LoVo (cell line): ENCODE measurements around the gene N4BP2.

Source experiments
- DNase-seq: peaks from one replicate; pipeline ENCODE4 v3.0.0-alpha.2; 2016; ENCODE audit warnings: low spot score

The N4BP2 gene

DNA sequence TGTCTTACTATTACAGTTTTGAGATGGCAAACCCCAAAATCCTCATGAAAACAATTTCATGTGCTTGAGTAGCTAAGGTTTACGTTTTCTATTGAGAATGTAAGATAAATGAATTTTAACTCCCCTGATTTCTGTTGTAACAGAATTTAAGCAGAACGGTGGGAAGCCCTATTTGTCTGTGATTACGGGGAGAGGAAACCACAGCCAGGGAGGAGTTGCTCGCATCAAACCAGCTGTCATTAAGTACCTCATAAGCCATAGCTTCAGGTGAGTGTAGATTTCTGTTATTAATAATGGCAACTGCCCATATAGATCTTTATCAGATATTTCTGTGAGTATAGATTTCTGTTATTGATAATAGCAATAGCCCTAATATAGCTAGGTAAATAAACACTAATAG is 96.0 kb downstream of the N4BP2 start:
- DNase-seq, result no peak

DNA sequence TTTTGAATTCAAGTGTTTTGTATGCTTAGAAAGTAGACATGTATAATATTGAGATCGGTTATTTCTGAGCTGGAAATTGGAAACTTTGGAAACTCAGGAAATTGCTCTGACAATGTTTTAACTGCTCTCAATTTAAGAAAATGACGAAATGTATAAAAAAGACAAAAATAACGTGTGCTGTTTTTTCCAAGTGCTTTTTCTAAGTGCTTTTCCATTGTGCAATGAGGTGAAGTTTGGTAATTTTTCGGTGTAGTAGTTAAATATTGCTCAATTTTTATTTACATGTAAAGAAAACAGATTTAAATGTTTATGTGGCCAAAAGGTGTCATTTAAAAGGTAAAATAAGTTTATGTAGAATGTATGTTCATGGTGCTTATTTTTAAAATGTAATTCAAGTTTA is 100.8 kb downstream of the N4BP2 start:
- DNase-seq, result no peak

DNA sequence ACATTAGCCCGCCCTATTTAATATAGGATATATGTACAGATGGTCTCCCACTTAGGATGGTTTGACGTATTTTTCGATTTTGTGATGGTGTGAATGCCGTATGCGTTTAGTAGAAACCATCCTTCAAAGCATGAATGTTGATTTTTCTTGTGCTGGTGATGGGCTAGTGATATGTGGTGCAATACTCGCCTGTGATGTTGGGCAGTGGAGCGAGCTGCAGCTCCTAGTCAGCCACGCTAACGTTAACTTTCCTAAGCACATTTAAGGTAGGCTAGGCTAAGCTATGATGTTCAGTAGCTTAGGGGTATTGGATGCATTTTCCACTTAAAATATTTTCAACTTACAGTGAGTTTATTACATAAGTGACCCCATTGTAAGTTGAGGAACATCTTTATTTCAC is 103.6 kb downstream of the N4BP2 start:
- DNase-seq, result no peak

DNA sequence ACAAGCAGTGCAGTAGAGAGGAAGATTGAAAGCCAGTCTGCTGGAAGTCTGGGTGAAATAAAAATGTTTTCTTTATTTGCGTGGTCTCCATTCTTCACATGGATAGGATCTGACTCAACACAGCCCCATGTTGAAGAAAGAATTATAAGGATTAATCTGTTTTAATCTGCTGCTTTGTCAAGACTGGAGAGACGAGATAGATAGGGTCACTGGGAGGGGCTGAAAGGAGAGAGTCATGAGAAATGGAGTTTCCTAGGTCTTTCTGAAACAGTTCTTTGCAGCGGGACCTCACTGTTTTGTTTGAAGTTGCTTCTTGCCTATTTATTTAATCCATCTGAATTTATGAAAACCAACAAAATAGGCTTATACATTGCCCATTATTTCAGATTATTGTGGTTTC is 107.8 kb downstream of the N4BP2 start:
- DNase-seq, result no peak

DNA sequence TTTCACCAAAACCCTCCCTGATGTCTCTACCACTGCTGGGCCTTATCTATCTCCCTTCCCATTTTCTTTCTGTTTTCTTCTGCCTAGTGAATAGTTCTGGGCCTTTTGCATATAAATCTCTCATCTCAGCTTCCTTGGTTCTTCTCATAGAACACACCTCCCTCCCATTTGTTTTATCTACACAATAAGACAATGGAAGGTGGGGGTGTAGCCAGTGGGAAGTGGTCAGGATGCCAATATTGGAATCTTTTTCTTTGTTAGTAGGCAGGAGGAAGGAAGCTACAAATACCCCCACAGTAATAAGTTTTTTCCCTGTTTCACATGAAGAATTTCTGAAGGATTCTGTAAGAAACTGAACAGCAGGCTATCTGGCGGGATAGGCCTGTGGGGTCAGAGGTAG is 109.3 kb downstream of the N4BP2 start:
- DNase-seq, result no peak

DNA sequence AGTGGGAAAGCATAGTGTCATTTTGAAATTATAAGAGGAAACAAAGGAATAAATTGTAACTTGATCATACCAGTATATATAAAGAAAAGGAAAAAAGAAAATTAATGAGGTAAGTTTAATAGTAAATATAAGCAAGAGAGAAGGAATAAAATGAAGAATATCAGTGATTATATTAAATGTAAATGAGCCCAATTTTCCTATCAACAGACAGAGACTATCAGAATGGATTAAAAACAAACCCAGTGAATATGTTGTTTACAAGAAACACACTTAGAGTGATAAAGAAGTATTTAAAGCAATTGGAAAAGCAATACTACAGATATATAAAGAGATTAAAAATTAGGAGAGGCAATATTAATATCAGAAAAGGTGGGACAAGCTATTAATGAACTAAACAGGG is 111.4 kb downstream of the N4BP2 start:
- no peak for DNase-seq

DNA sequence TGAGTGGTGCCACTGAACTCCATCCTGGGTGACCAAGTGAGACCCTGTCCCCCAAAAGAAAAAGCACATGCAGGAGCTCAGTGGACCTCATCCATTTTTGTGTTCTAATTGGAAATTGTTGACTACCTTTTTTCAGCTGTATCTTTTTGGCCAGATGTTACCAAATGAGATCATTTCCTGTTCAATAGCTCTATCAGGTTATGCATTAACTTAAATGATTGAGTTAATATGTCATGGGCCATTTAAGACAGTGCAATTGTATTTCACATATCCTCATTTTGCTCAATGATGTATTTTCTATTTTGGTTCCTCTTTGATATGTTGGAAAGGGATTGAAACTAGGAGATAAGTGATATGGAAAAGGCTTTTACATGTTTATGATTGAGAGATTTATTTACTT is 113.9 kb downstream of the N4BP2 start:
- DNase-seq, result no peak

DNA sequence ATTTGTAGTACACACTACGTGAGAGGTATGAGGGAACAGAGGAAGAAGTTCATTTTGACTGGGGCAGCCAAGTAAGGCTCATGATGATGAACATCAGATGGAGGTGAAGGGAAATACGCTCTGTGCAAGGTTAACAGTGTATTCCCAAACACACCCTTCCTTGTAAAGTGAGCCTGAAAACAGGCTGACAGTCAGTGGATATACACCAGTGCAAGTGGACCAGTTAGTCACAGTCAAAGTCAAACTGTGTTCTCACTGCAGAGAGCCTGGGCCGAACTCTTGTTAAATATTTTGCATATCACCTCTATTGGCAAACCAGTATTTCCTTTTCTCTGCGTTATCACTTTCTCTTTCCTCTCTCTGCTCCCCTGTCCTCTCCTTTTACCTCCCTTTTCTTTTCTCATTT is 116.8 kb downstream of the N4BP2 start:
- DNase-seq, result no peak

DNA sequence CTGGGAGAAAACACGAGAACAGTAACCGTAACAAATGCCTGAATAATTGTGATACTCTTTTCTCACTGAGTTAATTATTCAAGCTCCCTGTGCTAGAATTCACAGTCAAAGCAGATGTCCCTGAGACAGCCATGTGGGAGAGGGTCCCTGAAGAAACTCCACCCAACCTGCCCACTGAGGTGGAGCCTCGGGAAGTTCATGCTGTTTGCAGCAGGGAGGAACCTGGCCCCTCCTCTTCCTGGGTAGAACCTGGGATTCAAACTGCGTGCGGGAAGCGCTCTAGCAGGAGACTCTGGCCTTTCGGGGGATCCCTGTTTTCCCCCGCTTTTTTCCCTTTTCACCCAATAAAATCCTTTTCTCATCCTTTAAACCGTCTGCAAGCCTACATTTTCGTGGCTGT is 120.0 kb downstream of the N4BP2 start:
- no peak for DNase-seq

DNA sequence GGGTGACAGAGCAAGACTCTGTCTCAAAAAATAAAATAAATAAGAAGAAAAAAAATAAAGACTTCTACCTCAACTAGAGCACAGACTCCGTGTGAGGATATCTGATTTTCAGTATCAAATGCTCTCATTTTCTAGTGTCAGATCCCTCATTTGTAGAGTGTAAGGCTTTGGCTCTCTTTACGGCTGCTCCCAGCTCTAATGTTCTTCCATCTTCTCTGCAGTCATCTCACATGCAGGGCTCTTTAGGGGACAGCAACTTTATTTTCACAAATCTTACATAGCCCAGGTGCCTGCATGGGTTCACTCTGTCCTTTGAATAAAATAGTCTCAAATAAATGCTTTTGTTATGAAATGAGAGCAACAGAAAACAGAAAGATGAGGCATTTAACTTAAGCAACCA is 120.9 kb downstream of the N4BP2 start:
- DNase-seq, result no peak

DNA sequence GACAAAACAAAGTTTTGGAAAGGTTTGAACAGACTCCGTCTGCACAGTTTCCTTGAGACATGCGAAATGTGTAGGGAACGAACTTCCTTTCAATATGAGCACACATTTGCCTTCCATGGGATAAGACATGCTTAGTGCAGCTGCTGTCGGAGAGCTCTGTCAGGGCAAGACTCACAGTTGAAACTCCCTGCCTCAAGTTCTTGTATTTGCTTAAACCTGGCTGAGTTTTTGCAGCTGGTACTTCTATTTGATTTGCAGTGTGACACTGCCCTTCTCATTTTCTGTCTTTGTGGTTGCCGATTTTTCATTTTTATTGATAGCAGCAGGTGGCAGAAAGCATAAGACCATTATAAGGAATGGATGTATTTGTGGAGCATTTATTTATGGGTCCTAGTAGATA is 122.0 kb downstream of the N4BP2 start:
- no peak for DNase-seq

DNA sequence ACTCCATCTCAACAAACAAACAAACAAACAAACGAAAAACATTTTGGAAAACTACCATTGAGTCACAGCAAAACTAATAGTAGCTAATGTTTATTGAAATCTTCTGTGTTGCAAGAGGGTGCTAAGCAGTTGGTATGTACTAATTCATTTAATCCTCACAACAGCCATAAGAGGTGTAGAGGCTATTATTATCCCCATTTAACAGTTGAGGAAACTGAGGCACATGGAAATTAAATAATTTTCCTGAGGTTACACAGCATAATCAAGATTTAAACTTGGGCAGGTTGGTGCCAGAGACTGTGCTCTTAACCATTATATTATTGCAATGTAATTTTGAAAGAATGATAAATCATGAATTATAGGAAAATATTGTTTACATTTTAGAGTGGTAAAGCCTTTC is 122.7 kb downstream of the N4BP2 start:
- no peak for DNase-seq

DNA sequence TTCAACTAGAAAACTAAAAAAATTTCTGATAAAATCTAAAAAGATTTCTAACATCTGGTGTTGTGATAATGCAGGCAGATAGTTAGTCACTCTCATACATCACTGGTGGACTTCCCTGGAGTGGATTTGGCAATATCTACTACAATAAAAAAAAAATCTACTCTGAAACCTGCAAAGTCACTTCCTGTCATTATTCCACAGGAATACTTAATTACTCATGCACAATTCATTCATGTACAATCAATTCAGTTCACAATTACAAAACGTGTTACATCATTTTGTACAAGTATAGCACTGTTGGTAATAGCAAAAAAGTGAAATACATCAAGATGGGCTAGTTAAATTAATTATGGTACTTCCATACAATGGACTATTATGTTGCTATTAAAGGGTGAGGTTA is 123.7 kb downstream of the N4BP2 start:
- peak; percentile 3 for DNase-seq

DNA sequence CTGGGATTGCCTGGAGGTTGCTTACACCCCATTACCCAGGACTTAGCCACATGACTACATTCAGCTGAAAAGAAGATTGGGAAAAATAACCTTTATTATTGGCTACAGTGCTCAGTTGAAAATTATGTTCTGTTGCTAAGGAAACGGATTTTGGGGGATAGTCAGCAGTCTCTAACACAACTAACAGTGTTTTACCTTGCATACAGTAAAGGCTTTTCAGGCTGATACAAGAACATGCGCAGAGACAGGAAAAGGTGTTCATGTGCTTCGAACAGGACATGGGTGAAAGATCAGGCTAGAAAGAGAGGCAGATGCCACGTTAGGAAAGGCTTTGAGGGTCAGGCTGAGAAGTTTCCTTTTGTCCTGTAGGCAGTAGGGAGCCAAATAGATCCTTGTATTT is 125.4 kb downstream of the N4BP2 start:
- no peak for DNase-seq

DNA sequence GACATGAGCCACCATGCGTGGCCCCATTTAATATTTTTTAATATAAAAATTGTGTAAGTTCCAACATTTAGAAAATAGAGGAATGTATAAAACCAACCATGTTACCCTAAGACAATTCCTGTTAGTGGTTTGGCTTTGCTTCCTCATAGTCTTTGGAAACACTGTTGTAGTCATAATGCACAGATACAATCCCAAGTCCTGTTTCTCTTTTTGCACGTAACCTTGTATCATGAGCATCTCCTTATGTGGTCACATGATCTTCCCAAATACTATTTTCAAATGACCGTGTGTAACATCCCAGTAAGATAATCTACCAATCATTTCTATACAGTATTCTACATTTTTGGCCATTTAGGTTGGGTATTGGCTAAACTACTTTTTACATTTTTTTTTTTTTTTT is 126.3 kb downstream of the N4BP2 start:
- no peak for DNase-seq

DNA sequence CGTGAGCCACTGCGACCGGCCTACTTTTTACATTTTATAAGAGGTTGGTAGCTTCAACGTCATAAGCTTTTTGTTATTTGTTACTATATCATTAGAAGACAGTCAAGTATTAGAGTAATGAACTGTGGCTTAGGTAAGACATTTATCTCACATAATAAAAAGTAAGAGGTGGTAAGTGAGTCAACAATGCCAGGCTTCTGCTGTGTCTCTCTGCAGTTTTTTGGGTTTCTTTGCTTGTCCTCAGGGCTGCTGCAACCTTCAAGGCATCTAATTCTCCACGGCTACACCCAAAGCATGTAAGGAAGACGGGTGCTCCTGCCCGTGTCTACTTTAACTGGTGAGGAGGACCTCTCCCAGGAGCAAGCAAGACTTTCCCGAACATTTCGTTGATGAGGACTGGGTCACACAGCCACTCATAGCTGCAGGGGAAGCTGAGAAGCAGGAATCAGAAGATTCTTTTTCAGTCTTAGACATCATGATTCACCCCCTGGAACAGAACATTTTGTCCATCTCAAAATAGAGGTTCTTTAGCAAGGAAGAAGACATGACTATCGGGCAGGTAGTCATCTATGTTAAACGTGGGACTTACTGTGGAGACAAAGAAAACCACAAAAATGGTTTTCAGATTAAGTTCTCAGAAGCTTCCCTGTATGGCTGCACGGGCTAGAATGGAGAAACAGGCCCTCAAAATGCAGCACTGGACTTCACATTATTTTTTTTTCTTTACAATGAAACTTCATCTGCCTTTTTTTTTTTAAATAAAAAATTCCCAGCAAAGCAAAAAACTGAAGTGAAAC is 127.2 kb downstream of the N4BP2 start:
- DNase-seq, result no peak

DNA sequence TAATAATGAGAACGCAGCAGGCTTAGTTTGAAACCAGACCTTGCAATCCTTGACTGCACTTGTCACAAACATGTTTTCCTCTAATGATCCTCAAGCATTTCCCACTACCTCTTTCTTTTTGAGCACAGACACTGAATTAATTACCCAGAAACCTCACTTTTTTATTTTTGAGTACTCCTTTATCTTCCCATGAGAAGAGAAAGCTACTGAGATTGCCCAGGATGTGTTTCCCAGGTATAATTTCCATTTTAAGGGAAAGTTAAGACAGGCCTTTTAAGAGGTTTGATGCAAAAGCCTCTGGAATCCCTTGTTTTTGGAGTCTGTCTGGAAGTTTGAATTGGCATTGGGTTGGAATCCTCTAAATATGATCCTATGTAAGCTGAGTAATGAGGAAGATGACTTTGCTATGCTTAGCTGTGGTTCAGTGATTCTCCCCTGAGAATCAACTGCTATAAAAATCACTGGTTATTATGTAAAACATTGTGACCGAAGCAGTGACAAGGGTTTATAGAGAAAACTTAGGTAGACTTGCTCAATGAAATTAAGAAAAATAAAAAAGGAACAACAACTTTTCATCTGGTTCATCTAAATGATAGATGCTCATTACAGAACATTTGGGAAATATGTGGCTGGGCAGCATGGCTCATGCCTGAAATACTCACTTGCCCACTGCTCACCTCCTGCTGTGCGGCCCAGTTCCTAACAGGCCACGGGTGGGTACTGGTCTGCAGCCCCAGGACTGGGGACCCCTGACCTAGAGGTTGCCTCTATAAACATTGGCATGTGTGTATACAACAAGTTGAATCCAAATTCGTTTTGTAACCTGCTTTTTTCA is 129.4 kb downstream of the N4BP2 start:
- DNase-seq, result no peak

DNA sequence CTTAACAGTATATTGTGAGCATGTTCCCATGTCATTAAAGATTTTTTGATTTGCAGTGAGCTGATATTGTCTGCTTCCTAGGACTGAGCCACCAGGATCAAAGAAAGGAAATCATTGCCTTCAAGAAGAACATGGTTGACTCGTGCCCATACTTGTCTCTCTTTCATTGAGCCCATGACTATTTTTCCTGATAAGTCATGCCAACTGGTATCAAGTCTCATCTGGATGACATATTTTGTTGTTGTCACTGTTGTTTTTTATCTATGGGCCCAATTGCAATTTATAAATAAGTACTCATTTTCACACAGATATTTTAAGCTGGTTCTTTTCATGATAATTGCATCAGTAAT is 130.0 kb downstream of the N4BP2 start:
- no peak for DNase-seq

DNA sequence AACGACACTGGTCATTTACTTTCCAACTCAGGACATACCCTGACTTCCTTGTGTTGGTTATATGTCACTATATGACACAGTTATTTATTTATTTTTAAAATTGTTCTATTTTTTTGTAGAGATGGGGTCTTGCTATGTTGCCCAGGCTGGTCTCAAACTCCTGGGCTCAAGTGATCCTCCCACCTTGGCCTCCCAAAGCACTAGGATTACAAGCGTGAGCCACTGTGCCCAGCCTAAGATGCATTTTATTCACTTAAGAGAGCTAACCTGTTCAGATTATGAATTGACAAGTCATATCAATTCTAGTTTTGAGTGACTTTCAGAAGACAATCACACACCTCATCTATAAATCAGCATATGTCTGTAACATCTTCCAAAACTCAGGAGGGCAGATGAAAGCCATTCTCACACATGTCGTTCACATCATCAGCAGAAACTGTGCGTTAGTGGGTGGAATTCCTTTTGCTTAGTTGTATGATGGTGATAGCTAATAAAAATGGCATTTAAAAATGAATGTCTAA is 130.8 kb downstream of the N4BP2 start:
- DNase-seq, result no peak

DNA sequence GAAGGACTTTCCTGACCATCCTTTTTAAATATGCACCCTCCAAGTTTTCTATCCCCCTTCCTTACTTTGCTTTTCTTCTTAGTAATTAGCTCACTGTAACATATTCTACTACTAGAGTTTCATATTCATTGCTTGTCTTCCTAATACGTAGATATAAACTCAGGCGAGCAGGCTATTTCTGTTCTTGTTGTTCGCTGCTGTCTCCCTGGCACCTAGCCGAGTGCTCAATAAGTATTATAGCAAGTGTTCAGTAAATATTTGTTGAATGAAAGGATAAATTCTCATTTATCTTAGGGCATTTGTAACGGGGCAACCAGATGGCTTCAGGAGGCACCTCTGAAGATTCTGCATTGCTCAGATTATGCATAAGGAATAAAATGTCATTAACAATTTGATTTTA is 133.4 kb downstream of the N4BP2 start:
- DNase-seq, result no peak

DNA sequence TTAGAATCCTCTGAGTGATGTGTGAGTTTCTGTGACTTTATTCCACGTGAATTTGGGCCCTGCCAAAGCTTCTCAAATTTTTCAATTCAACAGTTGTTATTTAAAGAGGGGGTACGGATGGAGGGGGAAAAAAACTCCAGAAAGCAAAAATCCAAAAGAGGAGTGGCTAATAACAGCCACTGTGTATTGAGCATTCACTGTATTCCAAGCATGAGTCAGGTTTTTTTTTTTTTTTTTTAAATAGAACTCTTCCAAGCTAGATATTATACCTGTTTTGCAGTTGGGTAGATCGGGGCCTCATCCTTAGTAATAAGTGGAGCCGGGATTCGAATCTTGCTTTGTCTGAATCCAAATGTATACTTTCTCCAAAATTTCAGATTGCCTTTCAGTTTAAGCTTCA is 133.8 kb downstream of the N4BP2 start:
- DNase-seq, result no peak

DNA sequence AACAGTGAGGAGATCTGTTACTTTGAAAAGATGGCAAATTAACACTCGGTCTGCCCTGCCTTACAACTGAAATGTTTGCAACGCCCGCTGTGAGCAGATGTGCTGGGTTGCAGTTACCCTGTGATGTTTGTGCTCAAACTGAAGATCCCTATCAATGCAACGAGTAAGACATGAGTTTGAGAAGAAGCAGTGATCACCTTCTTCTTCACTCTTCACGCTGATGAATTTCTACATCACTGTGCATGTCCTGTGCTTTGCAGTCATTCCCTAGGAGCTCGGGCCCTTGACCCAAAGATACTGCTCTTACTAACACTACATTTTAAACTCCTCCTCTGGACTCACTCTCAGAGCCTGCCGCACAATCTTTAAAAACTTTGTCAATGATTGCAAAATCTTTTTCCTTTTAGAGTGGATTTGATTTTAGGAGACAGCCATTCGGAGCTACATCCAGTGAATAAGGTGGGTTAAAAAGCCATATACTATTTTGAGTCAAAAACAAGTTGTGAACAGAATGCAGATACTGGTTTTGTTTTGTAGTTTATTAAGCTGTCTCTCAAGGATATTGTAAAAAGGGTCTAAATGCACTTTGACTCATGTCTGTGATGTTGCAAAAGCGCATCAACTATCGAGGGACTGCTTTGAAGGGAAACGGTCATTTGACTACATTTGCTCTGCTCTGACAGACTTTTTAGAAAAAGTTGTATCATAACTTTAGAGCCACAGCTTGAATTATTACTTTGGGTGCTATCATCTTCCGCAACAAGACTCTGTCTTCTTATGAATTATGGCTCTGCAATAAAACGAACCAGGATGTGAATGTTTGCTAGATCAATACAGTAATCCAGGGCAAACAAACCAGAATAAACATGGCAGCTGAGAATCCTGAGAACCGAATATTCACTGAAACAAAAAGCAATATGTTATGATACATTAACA is 134.5 kb downstream of the N4BP2 start:
- DNase-seq, result peak; percentile 54
